Measurements from ENCODE around the gene PRRT2. TPM values are rescaled to one million over a fixed set of nuclear protein-coding genes. Genes with fewer than 3 reads are reported as not detected.

Gene PRRT2
- total RNA-seq, 1 experiment from 2014 or later: 9.7 TPM

- H3K4me1 ChIP-seq (ENCODE audit: control insufficient read depth, insufficient read depth, low read length): no peaks in the 10 kb centered on the region
- no peak overlapping the region for H3K4me3 ChIP-seq (ENCODE audit: low read depth in 2 of 2, low read length in 2 of 2)
- H3K36me3 ChIP-seq (ENCODE audit: control insufficient read depth, insufficient read depth, low read length): no peaks in the 10 kb centered on the region
- BruUV-seq (replicated peaks): no TSS peak
- in situ Hi-C loops (cut with HindIII; ENCODE audit: low pct_unique_long_range_greater_than_20kb, low sequenced_read_pairs) (no loop called here), intact Hi-C loops (cut with micrococcal nuclease; ENCODE audit: unreplicated experiment) (no loop called here)
- H3K27ac ChIP-seq (ENCODE audit: low read length): no peak overlapping the region
- CTCF ChIA-PET: no interaction called here
- TF ChIP-seq, protein P1, sequence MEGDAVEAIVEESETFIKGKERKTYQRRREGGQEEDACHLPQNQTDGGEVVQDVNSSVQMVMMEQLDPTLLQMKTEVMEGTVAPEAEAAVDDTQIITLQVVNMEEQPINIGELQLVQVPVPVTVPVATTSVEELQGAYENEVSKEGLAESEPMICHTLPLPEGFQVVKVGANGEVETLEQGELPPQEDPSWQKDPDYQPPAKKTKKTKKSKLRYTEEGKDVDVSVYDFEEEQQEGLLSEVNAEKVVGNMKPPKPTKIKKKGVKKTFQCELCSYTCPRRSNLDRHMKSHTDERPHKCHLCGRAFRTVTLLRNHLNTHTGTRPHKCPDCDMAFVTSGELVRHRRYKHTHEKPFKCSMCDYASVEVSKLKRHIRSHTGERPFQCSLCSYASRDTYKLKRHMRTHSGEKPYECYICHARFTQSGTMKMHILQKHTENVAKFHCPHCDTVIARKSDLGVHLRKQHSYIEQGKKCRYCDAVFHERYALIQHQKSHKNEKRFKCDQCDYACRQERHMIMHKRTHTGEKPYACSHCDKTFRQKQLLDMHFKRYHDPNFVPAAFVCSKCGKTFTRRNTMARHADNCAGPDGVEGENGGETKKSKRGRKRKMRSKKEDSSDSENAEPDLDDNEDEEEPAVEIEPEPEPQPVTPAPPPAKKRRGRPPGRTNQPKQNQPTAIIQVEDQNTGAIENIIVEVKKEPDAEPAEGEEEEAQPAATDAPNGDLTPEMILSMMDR (IDR thresholded peaks at IDR 0.05): no peak
- TF ChIP-seq TCF7L2 (IDR thresholded peaks at IDR 0.05; ENCODE audit: low read depth, low read length) (no peak), REST (IDR thresholded peaks at IDR 0.05; ENCODE audit: insufficient read depth in 1 of 2, low read depth in 2 of 2, low read length in 1 of 2) (no peak), SIN3A (IDR thresholded peaks at IDR 0.05; ENCODE audit: borderline replicate concordance, insufficient read depth, low read depth, low read length) (no peak), POLR2AphosphoS5 (IDR thresholded peaks at IDR 0.05; ENCODE audit: low read depth, low read length) (no peak)
- H3K9me3 ChIP-seq (ENCODE audit: control insufficient read depth, insufficient read depth, low read depth, low read length): no peaks in the 10 kb centered on the region
- no peak for ATAC-seq
- POLR2A ChIA-PET: no interaction called here
- no peak for DNase-seq (ENCODE audit: low read depth, low spot score)
- no peaks in the 10 kb centered on the region for H3K27me3 ChIP-seq (ENCODE audit: control insufficient read depth, insufficient read depth, low read length)
These were observed 47.0 kb downstream of the PRRT2 start for GRCh38 chr16:29858974-29859373.

GRCh38 chr16:29860218-29860617 is 48.2 kb downstream of the PRRT2 start:
- in situ Hi-C loops (cut with HindIII; ENCODE audit: low pct_unique_long_range_greater_than_20kb, low sequenced_read_pairs) (no loop called here), intact Hi-C loops (cut with micrococcal nuclease; ENCODE audit: unreplicated experiment) (no loop called here)
- POLR2A ChIA-PET: no interaction called here
- Histone ChIP-seq H3K27ac (ENCODE audit: low read length) (no peak overlapping the region), H3K4me1 (ENCODE audit: control insufficient read depth, insufficient read depth, low read length) (no peaks in the 10 kb centered on the region), H3K36me3 (ENCODE audit: control insufficient read depth, insufficient read depth, low read length) (no peaks in the 10 kb centered on the region), H3K4me3 (ENCODE audit: low read depth in 2 of 2, low read length in 2 of 2) (no peak overlapping the region), H3K9me3 (ENCODE audit: control insufficient read depth, insufficient read depth, low read depth, low read length) (no peaks in the 10 kb centered on the region), H3K27me3 (ENCODE audit: control insufficient read depth, insufficient read depth, low read length) (no peaks in the 10 kb centered on the region)
- no peak for DNase-seq (ENCODE audit: low read depth, low spot score)
- TF ChIP-seq SIN3A (IDR thresholded peaks at IDR 0.05; ENCODE audit: borderline replicate concordance, insufficient read depth, low read depth, low read length): no peak
- TF ChIP-seq, protein P1 (IDR thresholded peaks at IDR 0.05): no peak
- TF ChIP-seq REST (IDR thresholded peaks at IDR 0.05; ENCODE audit: insufficient read depth in 1 of 2, low read depth in 2 of 2, low read length in 1 of 2): no peak
- no peak for TF ChIP-seq TCF7L2 (IDR thresholded peaks at IDR 0.05; ENCODE audit: low read depth, low read length)
- no peak for TF ChIP-seq POLR2AphosphoS5 (IDR thresholded peaks at IDR 0.05; ENCODE audit: low read depth, low read length)
- BruUV-seq (replicated peaks): no TSS peak
- no peak for ATAC-seq
- CTCF ChIA-PET: no interaction called here

All from Panc1 (cell line).